Measurements from ENCODE around the gene DSC2.

DSC2 gene

DNA sequence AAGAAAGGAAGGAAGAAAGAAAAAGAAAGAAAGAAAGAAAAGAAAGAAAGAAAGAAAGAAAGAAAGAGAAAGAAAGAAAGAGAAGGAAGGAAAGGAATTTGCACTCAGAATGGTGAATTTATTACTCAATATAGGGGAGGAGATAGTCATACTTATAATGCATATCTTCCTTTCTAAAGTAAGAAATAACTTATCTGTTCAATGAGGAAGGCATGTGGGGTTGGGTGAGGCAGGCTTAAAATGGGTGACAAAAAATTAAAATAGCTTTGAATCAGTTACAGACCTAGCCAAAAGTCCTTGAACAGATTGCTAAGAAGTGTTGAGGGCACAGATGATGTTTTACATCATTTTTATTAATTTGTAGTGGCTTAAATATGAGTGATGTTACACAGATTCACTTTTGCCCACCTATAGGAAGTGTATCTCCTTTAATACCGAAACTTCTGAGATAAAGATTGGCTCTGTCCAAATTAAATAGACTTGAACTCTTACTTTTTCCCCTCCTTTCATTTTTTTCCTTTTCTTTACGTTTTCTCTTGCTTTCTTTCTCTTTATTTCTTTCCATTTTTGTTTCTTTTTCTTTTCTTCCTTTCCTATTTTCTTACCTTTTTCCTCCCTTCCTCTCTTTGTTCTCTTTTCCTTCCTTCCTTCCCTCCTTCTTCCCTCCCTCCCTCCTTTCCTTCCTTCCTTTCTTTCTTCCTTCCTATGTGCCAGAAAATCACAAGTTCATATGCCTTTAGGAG lies 14.8 kb upstream of the DSC2 start (continued):
- no peak for TF ChIP-seq ZFP30 (CRISPR knock-in tag; IDR thresholded peaks at IDR 0.05)
- no peak for TF ChIP-seq ISL1 (CRISPR knock-in tag; IDR thresholded peaks at IDR 0.05)
- TF ChIP-seq ARNTL (CRISPR knock-in tag; IDR thresholded peaks at IDR 0.05; ENCODE audit: borderline replicate concordance, low read depth): no peak
- TF ChIP-seq GLIS3 (CRISPR knock-in tag; IDR thresholded peaks at IDR 0.05): no peak
- no peak for TF ChIP-seq ZFP3 (CRISPR knock-in tag; IDR thresholded peaks at IDR 0.05)
- no peak for TF ChIP-seq PPARA (CRISPR knock-in tag; IDR thresholded peaks at IDR 0.05; ENCODE audit: borderline replicate concordance)

GRCh38 chr18:31112804-31113203 lies 10.6 kb upstream of the DSC2 start:
- ATAC-seq: no peak
- TF ChIP-seq GLIS3 (CRISPR knock-in tag; IDR thresholded peaks at IDR 0.05): no peak
- TF ChIP-seq ZFP30 (CRISPR knock-in tag; IDR thresholded peaks at IDR 0.05): no peak
- TF ChIP-seq CSDC2 (CRISPR knock-in tag; IDR thresholded peaks at IDR 0.05): no peak
- TF ChIP-seq ARNTL (CRISPR knock-in tag; IDR thresholded peaks at IDR 0.05; ENCODE audit: borderline replicate concordance, low read depth): no peak
- TF ChIP-seq OSR1 (CRISPR knock-in tag; IDR thresholded peaks at IDR 0.05): no peak
- no peak for TF ChIP-seq ZNF565 (CRISPR knock-in tag; conservative IDR thresholded peaks at IDR 0.05; ENCODE audit: low read depth)
- no peak for TF ChIP-seq ZFP3 (CRISPR knock-in tag; IDR thresholded peaks at IDR 0.05)
- no peak for TF ChIP-seq ZC3H10 (CRISPR knock-in tag; IDR thresholded peaks at IDR 0.05)
- TF ChIP-seq SNAI2 (CRISPR knock-in tag; IDR thresholded peaks at IDR 0.05): no peak
- TF ChIP-seq, protein P1, sequence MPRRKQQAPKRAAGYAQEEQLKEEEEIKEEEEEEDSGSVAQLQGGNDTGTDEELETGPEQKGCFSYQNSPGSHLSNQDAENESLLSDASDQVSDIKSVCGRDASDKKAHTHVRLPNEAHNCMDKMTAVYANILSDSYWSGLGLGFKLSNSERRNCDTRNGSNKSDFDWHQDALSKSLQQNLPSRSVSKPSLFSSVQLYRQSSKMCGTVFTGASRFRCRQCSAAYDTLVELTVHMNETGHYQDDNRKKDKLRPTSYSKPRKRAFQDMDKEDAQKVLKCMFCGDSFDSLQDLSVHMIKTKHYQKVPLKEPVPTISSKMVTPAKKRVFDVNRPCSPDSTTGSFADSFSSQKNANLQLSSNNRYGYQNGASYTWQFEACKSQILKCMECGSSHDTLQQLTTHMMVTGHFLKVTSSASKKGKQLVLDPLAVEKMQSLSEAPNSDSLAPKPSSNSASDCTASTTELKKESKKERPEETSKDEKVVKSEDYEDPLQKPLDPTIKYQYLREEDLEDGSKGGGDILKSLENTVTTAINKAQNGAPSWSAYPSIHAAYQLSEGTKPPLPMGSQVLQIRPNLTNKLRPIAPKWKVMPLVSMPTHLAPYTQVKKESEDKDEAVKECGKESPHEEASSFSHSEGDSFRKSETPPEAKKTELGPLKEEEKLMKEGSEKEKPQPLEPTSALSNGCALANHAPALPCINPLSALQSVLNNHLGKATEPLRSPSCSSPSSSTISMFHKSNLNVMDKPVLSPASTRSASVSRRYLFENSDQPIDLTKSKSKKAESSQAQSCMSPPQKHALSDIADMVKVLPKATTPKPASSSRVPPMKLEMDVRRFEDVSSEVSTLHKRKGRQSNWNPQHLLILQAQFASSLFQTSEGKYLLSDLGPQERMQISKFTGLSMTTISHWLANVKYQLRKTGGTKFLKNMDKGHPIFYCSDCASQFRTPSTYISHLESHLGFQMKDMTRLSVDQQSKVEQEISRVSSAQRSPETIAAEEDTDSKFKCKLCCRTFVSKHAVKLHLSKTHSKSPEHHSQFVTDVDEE (CRISPR knock-in tag; IDR thresholded peaks at IDR 0.05): no peak
- no peak for TF ChIP-seq PATZ1 (CRISPR knock-in tag; IDR thresholded peaks at IDR 0.05; ENCODE audit: borderline replicate concordance)
- no peak for TF ChIP-seq RARB (CRISPR knock-in tag; IDR thresholded peaks at IDR 0.05)
- no peak for TF ChIP-seq ESRRG (CRISPR knock-in tag; IDR thresholded peaks at IDR 0.05)
- no peak for TF ChIP-seq ZNF8 (CRISPR knock-in tag; IDR thresholded peaks at IDR 0.05)
- TF ChIP-seq, protein P2, sequence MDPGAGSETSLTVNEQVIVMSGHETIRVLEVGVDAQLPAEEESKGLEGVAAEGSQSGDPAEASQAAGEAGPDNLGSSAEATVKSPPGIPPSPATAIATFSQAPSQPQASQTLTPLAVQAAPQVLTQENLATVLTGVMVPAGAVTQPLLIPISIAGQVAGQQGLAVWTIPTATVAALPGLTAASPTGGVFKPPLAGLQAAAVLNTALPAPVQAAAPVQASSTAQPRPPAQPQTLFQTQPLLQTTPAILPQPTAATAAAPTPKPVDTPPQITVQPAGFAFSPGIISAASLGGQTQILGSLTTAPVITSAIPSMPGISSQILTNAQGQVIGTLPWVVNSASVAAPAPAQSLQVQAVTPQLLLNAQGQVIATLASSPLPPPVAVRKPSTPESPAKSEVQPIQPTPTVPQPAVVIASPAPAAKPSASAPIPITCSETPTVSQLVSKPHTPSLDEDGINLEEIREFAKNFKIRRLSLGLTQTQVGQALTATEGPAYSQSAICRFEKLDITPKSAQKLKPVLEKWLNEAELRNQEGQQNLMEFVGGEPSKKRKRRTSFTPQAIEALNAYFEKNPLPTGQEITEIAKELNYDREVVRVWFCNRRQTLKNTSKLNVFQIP (CRISPR knock-in tag; IDR thresholded peaks at IDR 0.05; ENCODE audit: borderline replicate concordance, low read depth): no peak
- no peak for TF ChIP-seq CREB5 (CRISPR knock-in tag; IDR thresholded peaks at IDR 0.05; ENCODE audit: low read depth)

DNA sequence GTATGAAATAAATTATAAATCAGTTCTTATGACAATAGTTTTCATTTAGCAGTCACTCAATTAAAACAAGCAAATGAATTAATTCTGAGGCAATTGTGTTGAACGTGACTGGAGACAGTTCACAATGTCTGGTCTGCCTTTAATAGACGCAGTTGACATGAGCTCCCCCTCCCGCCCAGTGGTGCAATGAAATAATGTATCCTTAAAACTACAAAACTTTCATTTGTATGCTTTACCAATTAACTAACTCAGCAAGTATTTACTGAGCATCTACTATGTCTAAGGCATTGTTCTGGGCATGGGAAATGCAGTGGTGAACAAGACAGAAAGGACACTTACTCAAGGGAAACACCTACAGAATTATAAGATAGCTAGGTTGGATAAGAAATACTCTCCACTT lies 3.5 kb upstream of the DSC2 start:
- no peak for ATAC-seq
- TF ChIP-seq CSDC2 (CRISPR knock-in tag; IDR thresholded peaks at IDR 0.05): no peak
- TF ChIP-seq SNAI2 (CRISPR knock-in tag; IDR thresholded peaks at IDR 0.05): no peak
- no peak for TF ChIP-seq ISL1 (CRISPR knock-in tag; IDR thresholded peaks at IDR 0.05)
- no peak for TF ChIP-seq TCF4 (CRISPR knock-in tag; IDR thresholded peaks at IDR 0.05; ENCODE audit: borderline replicate concordance)
- TF ChIP-seq, protein P3, sequence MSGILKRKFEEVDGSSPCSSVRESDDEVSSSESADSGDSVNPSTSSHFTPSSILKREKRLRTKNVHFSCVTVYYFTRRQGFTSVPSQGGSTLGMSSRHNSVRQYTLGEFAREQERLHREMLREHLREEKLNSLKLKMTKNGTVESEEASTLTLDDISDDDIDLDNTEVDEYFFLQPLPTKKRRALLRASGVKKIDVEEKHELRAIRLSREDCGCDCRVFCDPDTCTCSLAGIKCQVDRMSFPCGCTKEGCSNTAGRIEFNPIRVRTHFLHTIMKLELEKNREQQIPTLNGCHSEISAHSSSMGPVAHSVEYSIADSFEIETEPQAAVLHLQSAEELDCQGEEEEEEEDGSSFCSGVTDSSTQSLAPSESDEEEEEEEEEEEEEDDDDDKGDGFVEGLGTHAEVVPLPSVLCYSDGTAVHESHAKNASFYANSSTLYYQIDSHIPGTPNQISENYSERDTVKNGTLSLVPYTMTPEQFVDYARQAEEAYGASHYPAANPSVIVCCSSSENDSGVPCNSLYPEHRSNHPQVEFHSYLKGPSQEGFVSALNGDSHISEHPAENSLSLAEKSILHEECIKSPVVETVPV (CRISPR knock-in tag; IDR thresholded peaks at IDR 0.05): no peak

All from SK-N-SH treated with all-trans-retinoic acid at 6 μM for 48 hours (cell line).